ENCODE data around the gene TMEM178B.

- TF ChIP-seq, protein P1, sequence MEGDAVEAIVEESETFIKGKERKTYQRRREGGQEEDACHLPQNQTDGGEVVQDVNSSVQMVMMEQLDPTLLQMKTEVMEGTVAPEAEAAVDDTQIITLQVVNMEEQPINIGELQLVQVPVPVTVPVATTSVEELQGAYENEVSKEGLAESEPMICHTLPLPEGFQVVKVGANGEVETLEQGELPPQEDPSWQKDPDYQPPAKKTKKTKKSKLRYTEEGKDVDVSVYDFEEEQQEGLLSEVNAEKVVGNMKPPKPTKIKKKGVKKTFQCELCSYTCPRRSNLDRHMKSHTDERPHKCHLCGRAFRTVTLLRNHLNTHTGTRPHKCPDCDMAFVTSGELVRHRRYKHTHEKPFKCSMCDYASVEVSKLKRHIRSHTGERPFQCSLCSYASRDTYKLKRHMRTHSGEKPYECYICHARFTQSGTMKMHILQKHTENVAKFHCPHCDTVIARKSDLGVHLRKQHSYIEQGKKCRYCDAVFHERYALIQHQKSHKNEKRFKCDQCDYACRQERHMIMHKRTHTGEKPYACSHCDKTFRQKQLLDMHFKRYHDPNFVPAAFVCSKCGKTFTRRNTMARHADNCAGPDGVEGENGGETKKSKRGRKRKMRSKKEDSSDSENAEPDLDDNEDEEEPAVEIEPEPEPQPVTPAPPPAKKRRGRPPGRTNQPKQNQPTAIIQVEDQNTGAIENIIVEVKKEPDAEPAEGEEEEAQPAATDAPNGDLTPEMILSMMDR (IDR thresholded peaks at IDR 0.05) = no peak
- TF ChIP-seq POLR2A (IDR thresholded peaks at IDR 0.05; ENCODE audit: low read depth) (no peak), POLR2AphosphoS5 (IDR thresholded peaks at IDR 0.05) (no peak), EP300 (IDR thresholded peaks at IDR 0.05) (no peak)
Measured at GRCh38 chr7:141286522-141286921, 212.7 kb downstream of the TMEM178B start.

Measured in esophagus muscularis mucosa (tissue), 4 donors.